Natural killer cell (primary cell): Measurements from ENCODE around the gene SGSM2. TPM values are rescaled to one million over a fixed set of nuclear protein-coding genes. Genes with fewer than 3 reads are reported as not detected.

Experiments used
- ATAC-seq, 3 donors: fragments of 150-1000 bp in 2 of 3; fragments of 200-7000 bp in 1 of 3; cut with Tn5 transposase; 1 replicate in 1 of 3; 2 replicates in 2 of 3; pipeline ENCODE4 v1.10.0; 2021; ENCODE audit warnings: mild to moderate bottlenecking in 2 of 3, moderate library complexity in 2 of 3
- DNase-seq, 2 donors: peaks; one replicate each; pipeline versions ENCODE4 v3.0.0 to v3.0.0-alpha.2; 2013 to 2021; ENCODE audit warnings: mixed read lengths in 1 of 2
- H3K27ac ChIP-seq: one replicate; pipeline ENCODE4 v1.5.1; 2013; ENCODE audit warnings: mild to moderate bottlenecking, low read length
- H3K27me3 ChIP-seq: one replicate; pipeline ENCODE4 v1.6.1; 2013; ENCODE audit warnings: low read length; ENCODE audit not compliant: control insufficient read depth, insufficient read depth
- H3K36me3 ChIP-seq: one replicate; pipeline ENCODE4 v1.6.1; 2013; ENCODE audit warnings: low read length; ENCODE audit not compliant: control insufficient read depth, insufficient read depth
- H3K4me1 ChIP-seq: one replicate; pipeline ENCODE4 v1.6.1; 2013; ENCODE audit warnings: low read length; ENCODE audit not compliant: control insufficient read depth, insufficient read depth
- H3K4me3 ChIP-seq: one replicate; pipeline ENCODE4 v1.5.1; 2013; ENCODE audit warnings: low read length
- H3K9me3 ChIP-seq: one replicate; pipeline ENCODE4 v1.6.1; 2013; ENCODE audit warnings: low read length; ENCODE audit not compliant: control insufficient read depth, insufficient read depth
- H3K27ac Mint-ChIP-seq, 2 donors: one replicate each; pipeline ENCODE4 v1.8.0; 2022; ENCODE audit warnings: mild to moderate bottlenecking in 2 of 2, mixed read lengths in 2 of 2, moderate library complexity in 1 of 2
- H3K27me3 Mint-ChIP-seq, 2 donors: one replicate each; pipeline ENCODE4 v1.8.0; 2022; ENCODE audit warnings: low read depth in 2 of 2, mixed read lengths in 2 of 2
- H3K36me3 Mint-ChIP-seq: one replicate; pipeline ENCODE4 v1.8.0; 2022; ENCODE audit warnings: mixed read lengths
- H3K4me1 Mint-ChIP-seq, 2 donors: one replicate each; pipeline ENCODE4 v1.8.0; 2022; ENCODE audit warnings: mixed read lengths in 2 of 2
- H3K4me3 Mint-ChIP-seq: one replicate; pipeline ENCODE4 v1.8.0; 2022; ENCODE audit warnings: mild to moderate bottlenecking, moderate library complexity, mixed read lengths
- H3K9me3 Mint-ChIP-seq, 2 donors: one replicate each; pipeline ENCODE4 v1.8.0; 2022; ENCODE audit warnings: mixed read lengths in 2 of 2
- WGBS: methylation state at CpG from one replicate; pipeline ENCODE4 v1.1.7; 2013; ENCODE audit warnings: missing lambda C conversion rate; ENCODE audit not compliant: insufficient coverage; 5-methylcytosine and 5-hydroxymethylcytosine counted together
- intact Hi-C: fragments of 100-400 bp; cut with micrococcal nuclease; formaldehyde crosslinking; loops from one replicate; pipeline ENCODE4 v1.14.2; 2022
- total RNA-seq, 4 donors: library from RNA; stranded (reverse); fragments of 120-200 nt in 1 of 4; gene quantifications; one replicate each; pipeline versions ENCODE4 v1.2.3 to v1.2.4, GENCODE V29; 2013 to 2022
- TF ChIP-seq, protein P1 (sequence below): fragments of 200-600 bp; IDR thresholded peaks from one replicate; pipeline ENCODE4 v1.8.0; 2022; ENCODE audit warnings: antibody characterized with exemption

SGSM2 gene
- total RNA-seq, 3 donors from 2014 or later (not counting 1 experiment from before 2014, with no cell fraction given) = 65.4 to 75.7 (median 73.6) TPM

DNA sequence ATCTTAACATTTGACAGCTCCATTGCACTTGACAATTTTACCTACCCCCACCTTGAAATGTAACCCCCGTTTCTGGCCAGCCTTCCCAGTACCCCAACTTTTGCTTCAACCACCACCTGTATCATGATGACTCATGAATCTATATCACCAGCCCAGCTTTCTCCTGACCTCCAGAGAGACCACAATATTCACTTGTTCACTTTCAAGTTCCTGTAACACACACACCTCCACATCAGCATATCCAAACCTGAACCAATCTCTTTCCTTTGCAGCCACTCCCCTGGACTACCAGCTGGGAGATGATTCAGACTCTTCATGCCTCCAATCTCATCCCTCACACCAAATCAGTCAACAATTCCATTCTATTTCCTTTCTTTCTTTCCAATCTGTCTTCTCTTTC is 41.7 kb upstream of the SGSM2 start:
- no peak for ATAC-seq
- peaks cover 59% of the 10 kb centered on the region for H3K36me3 ChIP-seq
- Mint-ChIP-seq H3K36me3 (peaks cover 25% of the 10 kb centered on the region), H3K4me3 (no peak overlapping the region), H3K9me3 (no peaks in the 10 kb centered on the region), H3K27me3 (no peaks in the 10 kb centered on the region), H3K4me1 (peaks cover 21 to 39% of the 10 kb centered on the region in 2 donors), H3K27ac (peak overlapping the region in 1 of 2 donors; percentile 9)
- no peaks in the 10 kb centered on the region for H3K9me3 ChIP-seq
- WGBS = 59% methylated on average over 1 of the region's 1 CpG
- H3K4me3 ChIP-seq = no peak overlapping the region
- TF ChIP-seq, protein P1, sequence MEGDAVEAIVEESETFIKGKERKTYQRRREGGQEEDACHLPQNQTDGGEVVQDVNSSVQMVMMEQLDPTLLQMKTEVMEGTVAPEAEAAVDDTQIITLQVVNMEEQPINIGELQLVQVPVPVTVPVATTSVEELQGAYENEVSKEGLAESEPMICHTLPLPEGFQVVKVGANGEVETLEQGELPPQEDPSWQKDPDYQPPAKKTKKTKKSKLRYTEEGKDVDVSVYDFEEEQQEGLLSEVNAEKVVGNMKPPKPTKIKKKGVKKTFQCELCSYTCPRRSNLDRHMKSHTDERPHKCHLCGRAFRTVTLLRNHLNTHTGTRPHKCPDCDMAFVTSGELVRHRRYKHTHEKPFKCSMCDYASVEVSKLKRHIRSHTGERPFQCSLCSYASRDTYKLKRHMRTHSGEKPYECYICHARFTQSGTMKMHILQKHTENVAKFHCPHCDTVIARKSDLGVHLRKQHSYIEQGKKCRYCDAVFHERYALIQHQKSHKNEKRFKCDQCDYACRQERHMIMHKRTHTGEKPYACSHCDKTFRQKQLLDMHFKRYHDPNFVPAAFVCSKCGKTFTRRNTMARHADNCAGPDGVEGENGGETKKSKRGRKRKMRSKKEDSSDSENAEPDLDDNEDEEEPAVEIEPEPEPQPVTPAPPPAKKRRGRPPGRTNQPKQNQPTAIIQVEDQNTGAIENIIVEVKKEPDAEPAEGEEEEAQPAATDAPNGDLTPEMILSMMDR = no peak
- H3K27me3 ChIP-seq = no peaks in the 10 kb centered on the region
- no peak overlapping the region for H3K27ac ChIP-seq
- intact Hi-C loops = no loop called here
- no peak for DNase-seq
- no peaks in the 10 kb centered on the region for H3K4me1 ChIP-seq

DNA sequence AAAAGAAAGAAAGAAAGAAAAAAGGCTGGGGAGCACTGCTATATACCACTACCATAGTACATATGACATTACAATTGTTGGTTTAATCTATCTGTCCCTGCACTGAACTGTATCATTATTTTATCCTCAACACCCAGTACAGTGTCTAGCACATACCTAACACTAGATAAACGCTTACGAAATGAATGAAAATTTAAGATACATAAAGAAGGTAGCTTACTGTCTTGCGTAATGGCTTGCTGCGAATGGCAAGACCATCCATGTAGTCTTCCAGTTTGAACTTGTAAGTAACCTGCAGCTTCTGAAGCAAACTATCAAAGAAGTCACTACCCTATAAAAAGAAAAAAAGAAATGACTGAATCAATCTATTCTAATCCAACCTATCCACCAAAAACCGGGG is 40.3 kb upstream of the SGSM2 start:
- H3K9me3 ChIP-seq = no peaks in the 10 kb centered on the region
- DNase-seq = no peak
- Mint-ChIP-seq H3K4me3 (no peak overlapping the region), H3K27me3 (no peaks in the 10 kb centered on the region), H3K4me1 (peaks cover 30 to 50% of the 10 kb centered on the region in 2 donors), H3K36me3 (peaks cover 20% of the 10 kb centered on the region), H3K9me3 (no peaks in the 10 kb centered on the region), H3K27ac (no peak overlapping the region)
- H3K27me3 ChIP-seq = no peaks in the 10 kb centered on the region
- H3K4me1 ChIP-seq = peaks cover 2% of the 10 kb centered on the region
- H3K36me3 ChIP-seq = peaks cover 51% of the 10 kb centered on the region
- no peak for ATAC-seq
- H3K4me3 ChIP-seq = no peak overlapping the region
- intact Hi-C loops = no loop called here
- H3K27ac ChIP-seq = no peak overlapping the region
- WGBS = 98% methylated on average over 5 of the region's 5 CpGs
- TF ChIP-seq, protein P1 = no peak

- H3K36me3 Mint-ChIP-seq = peaks cover 15% of the 10 kb centered on the region
- H3K9me3 ChIP-seq = no peaks in the 10 kb centered on the region
- H3K4me3 Mint-ChIP-seq = no peak overlapping the region
- ATAC-seq = no peak
- no peak overlapping the region for H3K4me3 ChIP-seq
- no peaks in the 10 kb centered on the region for H3K27me3 Mint-ChIP-seq
- H3K27me3 ChIP-seq = no peaks in the 10 kb centered on the region
- TF ChIP-seq, protein P1 = no peak
- 97% methylated on average over 12 of the region's 12 CpGs for WGBS
- H3K27ac Mint-ChIP-seq = no peak overlapping the region
- H3K9me3 Mint-ChIP-seq = no peaks in the 10 kb centered on the region
- DNase-seq = no peak
- H3K36me3 ChIP-seq = peaks cover 35% of the 10 kb centered on the region
- peaks cover 15% of the 10 kb centered on the region for H3K4me1 ChIP-seq
- intact Hi-C loops = no loop called here
- H3K4me1 Mint-ChIP-seq = peaks cover 32 to 51% of the 10 kb centered on the region in 2 donors
- H3K27ac ChIP-seq = no peak overlapping the region
Measured at GRCh38 chr17:2299136-2299535, 38.2 kb upstream of the SGSM2 start.

GRCh38 chr17:2299756-2300155 is 37.5 kb upstream of the SGSM2 start:
- H3K36me3 Mint-ChIP-seq = peaks cover 9% of the 10 kb centered on the region
- intact Hi-C loops = no loop called here
- ATAC-seq (no peak), DNase-seq (no peak)
- no peaks in the 10 kb centered on the region for H3K27me3 Mint-ChIP-seq
- H3K9me3 Mint-ChIP-seq = no peaks in the 10 kb centered on the region
- H3K4me3 ChIP-seq = no peak overlapping the region
- H3K27me3 ChIP-seq = no peaks in the 10 kb centered on the region
- TF ChIP-seq, protein P1 = no peak
- H3K27ac ChIP-seq = no peak overlapping the region
- no peak overlapping the region for H3K27ac Mint-ChIP-seq
- WGBS = 95% methylated on average over 22 of the region's 22 CpGs
- H3K4me1 ChIP-seq = peaks cover 19% of the 10 kb centered on the region
- H3K9me3 ChIP-seq = no peaks in the 10 kb centered on the region
- no peak overlapping the region for H3K4me3 Mint-ChIP-seq
- H3K4me1 Mint-ChIP-seq = peaks cover 32 to 47% of the 10 kb centered on the region in 2 donors
- H3K36me3 ChIP-seq = peaks cover 31% of the 10 kb centered on the region
